Brain microvascular endothelial cell (primary cell): ENCODE results near the gene RIMBP2.

Experiments used
- DNase-seq: peaks from one replicate; pipeline ENCODE4 v3.0.0-alpha.2; 2020
- H3K27ac ChIP-seq: fragments of 250-450 bp; sonication (Bioruptor Pico); 2 replicates; pipeline ENCODE4 v1.5.1; 2020; ENCODE audit warnings: mild to moderate bottlenecking, moderate library complexity
- H3K27me3 ChIP-seq: fragments of 250-450 bp; sonication (Bioruptor Pico); replicated peaks from 2 replicates; pipeline ENCODE4 v1.5.1; 2020; ENCODE audit warnings: mild to moderate bottlenecking
- H3K36me3 ChIP-seq: fragments of 250-450 bp; sonication (Bioruptor Pico); replicated peaks from 2 replicates; pipeline ENCODE4 v1.5.1; 2020; ENCODE audit warnings: mild to moderate bottlenecking
- H3K4me3 ChIP-seq: 2 replicates; pipeline ENCODE4 v1.5.1; 2011; ENCODE audit warnings: low read depth, mild to moderate bottlenecking, control low read depth, low read length, moderate library complexity
- in situ Hi-C: cut with HindIII; loops from 2 replicates; pipeline ENCODE4 v1.10.0; 2017; ENCODE audit warnings: low sequenced_read_pairs, low pct_ligation_motif_present
- TF ChIP-seq, protein P1 (sequence below): IDR thresholded peaks from 2 replicates; pipeline ENCODE4 v1.5.1; 2011; ENCODE audit warnings: low read depth, mild to moderate bottlenecking, moderate library complexity, low read length, control low read depth, inconsistent platforms; ENCODE audit errors: missing control alignments

Gene RIMBP2

DNA sequence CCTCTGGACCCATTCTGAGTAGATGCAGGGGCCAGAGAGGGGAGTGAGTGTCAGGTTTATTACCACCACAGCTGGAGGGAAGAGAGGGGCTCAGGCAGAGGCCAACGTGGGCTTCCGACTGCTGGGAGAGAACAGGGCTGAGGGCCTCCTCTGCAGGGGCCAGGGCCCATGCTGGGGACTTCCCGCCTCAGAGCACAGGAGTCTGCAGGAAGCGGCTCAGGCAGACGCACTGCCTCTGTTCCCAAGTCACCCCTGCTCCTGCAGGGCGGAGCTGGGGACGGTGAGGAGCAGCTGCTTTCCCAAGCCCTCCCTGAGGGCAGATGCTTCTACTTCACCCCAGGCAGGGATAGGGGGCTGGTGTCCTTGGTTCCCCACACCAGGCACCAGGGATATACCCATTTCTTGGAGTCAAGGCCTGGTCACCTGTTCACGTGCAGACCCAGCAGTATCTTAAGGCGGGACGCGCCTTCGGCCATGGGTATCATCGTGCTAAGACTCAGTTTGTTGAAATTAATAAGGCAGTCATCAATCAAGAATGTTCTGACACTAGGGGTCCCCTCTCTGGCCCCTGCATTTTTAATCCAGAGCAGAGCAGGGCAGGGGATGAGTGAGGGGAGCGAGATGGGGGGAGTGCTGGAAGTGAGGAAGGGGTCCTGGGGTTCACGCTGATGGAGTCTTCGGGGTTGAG is 278.4 kb downstream of the RIMBP2 start:
- in situ Hi-C loops: no loop called here
- TF ChIP-seq, protein P1, sequence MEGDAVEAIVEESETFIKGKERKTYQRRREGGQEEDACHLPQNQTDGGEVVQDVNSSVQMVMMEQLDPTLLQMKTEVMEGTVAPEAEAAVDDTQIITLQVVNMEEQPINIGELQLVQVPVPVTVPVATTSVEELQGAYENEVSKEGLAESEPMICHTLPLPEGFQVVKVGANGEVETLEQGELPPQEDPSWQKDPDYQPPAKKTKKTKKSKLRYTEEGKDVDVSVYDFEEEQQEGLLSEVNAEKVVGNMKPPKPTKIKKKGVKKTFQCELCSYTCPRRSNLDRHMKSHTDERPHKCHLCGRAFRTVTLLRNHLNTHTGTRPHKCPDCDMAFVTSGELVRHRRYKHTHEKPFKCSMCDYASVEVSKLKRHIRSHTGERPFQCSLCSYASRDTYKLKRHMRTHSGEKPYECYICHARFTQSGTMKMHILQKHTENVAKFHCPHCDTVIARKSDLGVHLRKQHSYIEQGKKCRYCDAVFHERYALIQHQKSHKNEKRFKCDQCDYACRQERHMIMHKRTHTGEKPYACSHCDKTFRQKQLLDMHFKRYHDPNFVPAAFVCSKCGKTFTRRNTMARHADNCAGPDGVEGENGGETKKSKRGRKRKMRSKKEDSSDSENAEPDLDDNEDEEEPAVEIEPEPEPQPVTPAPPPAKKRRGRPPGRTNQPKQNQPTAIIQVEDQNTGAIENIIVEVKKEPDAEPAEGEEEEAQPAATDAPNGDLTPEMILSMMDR: no peak
- Histone ChIP-seq H3K4me3 (no peak overlapping the region), H3K36me3 (no peaks in the 10 kb centered on the region), H3K27me3 (no peaks in the 10 kb centered on the region), H3K27ac (no peak overlapping the region)
- DNase-seq: no peak

DNA sequence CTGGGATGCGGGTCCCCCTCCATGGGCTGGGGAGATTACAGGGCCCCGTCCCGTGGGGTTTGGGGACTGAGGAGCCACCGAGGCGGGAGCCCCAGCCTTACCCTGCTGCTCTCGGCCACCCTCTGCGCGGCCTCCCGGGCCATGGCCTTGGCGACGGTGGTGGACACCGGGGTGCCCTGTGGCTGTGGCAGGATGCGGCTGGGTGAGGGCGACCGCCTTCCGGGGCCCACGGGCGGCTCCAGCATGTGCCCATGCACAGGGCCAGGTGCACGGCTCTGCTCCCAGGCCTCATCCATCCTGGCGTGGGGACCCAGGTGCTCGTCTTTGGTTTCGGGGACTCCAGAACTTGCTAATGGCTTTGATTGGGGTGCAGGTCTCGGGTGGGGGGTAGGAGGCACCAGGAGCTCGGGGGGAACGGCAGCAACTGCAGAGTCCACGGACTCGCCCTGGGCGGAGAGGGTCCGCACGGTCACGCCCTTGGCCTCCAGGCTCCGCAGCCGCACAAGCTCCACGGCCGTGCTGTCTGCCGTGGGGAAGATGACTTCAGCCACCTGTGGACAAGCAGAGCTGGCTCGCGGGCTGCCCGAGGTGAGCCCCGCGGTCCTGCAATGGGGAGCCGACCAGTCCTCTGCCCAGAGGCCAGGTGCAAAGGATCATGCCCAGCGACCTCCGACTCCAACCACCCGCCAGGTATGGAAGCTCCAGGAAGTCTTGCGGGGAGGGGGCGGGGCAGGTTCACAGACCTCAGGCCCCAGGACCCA is 279.2 kb downstream of the RIMBP2 start:
- no peak for DNase-seq
- TF ChIP-seq, protein P1: no peak
- Histone ChIP-seq H3K27ac (no peak overlapping the region), H3K27me3 (no peaks in the 10 kb centered on the region), H3K36me3 (no peaks in the 10 kb centered on the region), H3K4me3 (no peak overlapping the region)
- in situ Hi-C loops: no loop called here

DNA sequence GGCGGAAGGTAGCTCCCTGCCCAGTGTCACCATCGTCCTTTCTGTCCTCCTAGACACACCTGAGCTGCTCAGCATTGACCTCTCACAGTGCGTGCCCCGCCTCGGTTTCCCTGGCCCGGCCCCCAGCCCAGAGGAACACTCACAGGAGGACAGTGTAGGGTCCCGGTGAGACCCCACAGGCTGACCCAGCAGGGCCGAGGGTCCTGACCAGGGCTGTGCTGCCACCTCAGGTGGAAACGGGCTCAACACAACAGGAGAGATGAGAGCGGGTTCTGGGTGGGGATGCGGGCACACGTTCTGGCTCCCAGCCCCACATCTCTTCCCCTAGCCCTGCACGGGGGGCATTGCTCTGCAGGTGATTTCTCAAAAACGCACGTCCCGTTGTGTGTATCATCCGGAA is 280.3 kb downstream of the RIMBP2 start:
- DNase-seq: no peak
- TF ChIP-seq, protein P1: no peak
- no peak overlapping the region for H3K27ac ChIP-seq
- H3K27me3 ChIP-seq: no peaks in the 10 kb centered on the region
- no peak overlapping the region for H3K4me3 ChIP-seq
- no peaks in the 10 kb centered on the region for H3K36me3 ChIP-seq
- in situ Hi-C loops: no loop called here

DNA sequence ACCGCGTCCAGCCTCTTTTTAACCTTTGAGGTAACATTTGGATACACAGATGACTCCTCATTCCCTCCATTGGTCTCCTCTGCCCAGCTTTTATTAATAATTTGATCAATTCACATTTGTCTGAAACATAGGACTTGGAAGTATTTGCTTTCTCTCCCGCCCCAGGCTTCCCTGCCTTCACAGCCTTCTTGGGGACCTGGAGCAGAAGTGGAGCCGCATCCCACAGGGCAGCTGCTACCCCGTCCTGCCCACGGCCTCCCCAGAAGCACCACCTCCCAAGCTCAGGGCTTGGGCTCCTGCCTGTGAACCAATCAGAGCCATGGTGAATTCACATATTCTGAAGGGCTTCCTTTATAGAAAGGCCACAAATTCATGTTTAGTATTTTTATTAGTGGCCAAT is 280.8 kb downstream of the RIMBP2 start:
- in situ Hi-C loops: no loop called here
- no peak for DNase-seq
- Histone ChIP-seq H3K27ac (no peak overlapping the region), H3K4me3 (no peak overlapping the region), H3K27me3 (no peaks in the 10 kb centered on the region), H3K36me3 (no peaks in the 10 kb centered on the region)
- TF ChIP-seq, protein P1: no peak

DNA sequence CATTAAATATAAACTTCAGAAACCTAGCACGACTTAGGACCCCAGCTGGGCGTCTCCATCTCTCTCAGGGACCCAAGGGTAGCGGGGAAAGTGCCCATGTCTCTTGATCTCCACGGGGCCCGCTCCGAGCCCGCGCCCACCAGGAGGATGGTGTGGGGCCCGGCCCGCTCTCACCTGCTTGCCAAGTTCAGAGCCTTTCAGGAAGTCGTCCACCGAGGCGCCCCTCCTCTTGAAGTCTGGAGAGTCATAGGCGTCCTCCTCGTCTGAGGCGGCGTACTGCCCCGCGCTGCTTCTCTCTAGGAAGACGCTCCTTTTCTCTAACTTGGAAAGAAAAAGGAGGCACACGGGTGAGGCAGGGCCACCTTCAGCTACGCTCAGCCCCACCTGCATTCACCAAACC is 281.5 kb downstream of the RIMBP2 start:
- in situ Hi-C loops: no loop called here
- DNase-seq: no peak
- Histone ChIP-seq H3K4me3 (no peak overlapping the region), H3K36me3 (no peaks in the 10 kb centered on the region), H3K27me3 (no peaks in the 10 kb centered on the region), H3K27ac (no peak overlapping the region)
- TF ChIP-seq, protein P1: no peak
